Cardiac fibroblast (primary cell): ENCODE data around the gene ABCC3.

ENCODE experiments used
- DNase-seq, 2 donors: peaks; one replicate each; pipeline versions ENCODE4 v3.0.0 to v3.0.0-alpha.2; 2010; ENCODE audit warnings: low read depth in 2 of 2
- H3K4me3 ChIP-seq, 2 donors: replicated peaks in 1 of 2; 1 replicate in 1 of 2; 2 replicates in 1 of 2; pipeline ENCODE4 v1.5.1; 2011; ENCODE audit warnings: low read depth in 2 of 2, low read length in 2 of 2, mild to moderate bottlenecking in 2 of 2, moderate library complexity in 1 of 2
- TF ChIP-seq, protein P1 (sequence below): IDR thresholded peaks from one replicate; pipeline ENCODE4 v1.5.1; 2011; ENCODE audit warnings: low read depth, mild to moderate bottlenecking, low read length, inconsistent platforms

ABCC3 gene

DNA sequence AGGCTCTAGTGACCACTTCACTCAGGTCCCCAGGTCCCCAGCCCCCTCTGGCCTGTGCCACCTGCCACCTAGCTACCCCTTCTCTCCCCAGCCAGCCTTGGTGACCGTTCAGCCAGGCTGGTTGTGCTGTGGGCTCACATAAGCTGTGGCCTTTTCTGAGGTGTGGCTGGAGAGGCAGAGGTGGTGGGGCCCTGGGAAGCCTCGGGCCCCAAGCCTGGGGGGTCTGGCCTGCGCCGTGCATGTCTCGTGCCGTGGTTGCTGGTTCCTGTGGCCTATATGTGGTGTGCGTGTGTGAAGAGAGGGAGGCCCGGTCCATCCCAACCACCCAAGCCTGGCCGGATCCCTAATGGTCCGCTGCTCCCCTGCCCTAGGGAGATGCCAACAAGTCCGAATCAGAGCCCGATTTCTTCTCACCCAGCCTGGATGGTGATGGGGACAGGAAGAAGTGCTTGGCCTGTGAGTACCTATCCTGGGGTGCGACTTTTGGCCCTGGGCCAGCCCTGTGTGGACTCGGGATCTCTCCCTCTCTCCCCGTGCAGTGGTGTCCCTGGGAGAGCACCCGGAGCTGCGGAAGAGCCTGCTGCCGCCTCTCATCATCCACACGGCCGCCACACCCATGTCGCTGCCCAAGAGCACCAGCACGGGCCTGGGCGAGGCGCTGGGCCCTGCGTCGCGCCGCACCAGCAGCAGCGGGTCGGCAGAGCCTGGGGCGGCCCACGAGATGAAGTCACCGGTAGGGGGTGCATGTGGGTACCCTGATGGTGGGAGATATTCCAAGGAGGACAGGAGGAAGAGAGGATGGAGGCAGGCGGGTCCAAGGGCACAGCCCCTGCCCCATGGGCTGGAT is 38.3 kb upstream of the ABCC3 start:
- no peak for DNase-seq
- TF ChIP-seq, protein P1, sequence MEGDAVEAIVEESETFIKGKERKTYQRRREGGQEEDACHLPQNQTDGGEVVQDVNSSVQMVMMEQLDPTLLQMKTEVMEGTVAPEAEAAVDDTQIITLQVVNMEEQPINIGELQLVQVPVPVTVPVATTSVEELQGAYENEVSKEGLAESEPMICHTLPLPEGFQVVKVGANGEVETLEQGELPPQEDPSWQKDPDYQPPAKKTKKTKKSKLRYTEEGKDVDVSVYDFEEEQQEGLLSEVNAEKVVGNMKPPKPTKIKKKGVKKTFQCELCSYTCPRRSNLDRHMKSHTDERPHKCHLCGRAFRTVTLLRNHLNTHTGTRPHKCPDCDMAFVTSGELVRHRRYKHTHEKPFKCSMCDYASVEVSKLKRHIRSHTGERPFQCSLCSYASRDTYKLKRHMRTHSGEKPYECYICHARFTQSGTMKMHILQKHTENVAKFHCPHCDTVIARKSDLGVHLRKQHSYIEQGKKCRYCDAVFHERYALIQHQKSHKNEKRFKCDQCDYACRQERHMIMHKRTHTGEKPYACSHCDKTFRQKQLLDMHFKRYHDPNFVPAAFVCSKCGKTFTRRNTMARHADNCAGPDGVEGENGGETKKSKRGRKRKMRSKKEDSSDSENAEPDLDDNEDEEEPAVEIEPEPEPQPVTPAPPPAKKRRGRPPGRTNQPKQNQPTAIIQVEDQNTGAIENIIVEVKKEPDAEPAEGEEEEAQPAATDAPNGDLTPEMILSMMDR, result peak; percentile 18

DNA sequence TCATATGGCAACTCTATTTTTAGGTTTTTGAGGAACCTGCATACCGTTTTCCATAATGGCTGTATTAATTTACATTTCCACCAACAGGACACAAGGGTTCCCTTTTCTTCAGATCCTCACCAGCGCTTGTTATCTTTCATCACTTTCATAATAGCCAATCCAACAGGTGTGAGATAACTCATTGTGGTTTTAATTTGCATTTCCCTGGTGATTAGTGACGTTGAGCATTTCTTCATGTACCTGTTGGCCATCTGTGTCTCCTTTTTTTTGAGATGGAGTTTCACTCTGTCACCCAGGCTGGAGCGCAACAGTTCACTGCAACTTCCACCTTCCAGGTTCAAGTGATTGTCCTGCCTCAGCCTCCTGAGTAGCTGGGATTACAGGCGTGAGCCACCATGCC is 36.2 kb upstream of the ABCC3 start:
- no peak for DNase-seq
- TF ChIP-seq, protein P1, result no peak
- H3K4me3 ChIP-seq, result no peak overlapping the region

More for the DNA sequence above, 38.3 kb upstream of the ABCC3 start:
- no peak overlapping the region for H3K4me3 ChIP-seq

DNA sequence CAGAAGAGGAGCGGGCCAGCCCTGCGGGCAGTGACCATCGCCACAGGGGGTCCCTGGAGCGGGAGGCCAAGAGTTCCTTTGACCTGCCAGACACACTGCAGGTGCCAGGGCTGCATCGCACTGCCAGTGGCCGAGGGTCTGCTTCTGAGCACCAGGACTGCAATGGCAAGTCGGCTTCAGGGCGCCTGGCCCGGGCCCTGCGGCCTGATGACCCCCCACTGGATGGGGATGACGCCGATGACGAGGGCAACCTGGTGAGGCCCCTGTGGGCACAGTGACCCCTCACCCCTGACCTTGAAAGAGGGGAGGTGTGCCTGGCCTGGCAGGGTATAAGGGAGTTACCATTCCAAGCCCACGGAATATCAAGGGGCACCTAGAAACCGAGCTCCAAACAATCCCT is 35.1 kb upstream of the ABCC3 start:
- DNase-seq, result no peak
- no peak overlapping the region for H3K4me3 ChIP-seq
- TF ChIP-seq, protein P1, result no peak

DNA sequence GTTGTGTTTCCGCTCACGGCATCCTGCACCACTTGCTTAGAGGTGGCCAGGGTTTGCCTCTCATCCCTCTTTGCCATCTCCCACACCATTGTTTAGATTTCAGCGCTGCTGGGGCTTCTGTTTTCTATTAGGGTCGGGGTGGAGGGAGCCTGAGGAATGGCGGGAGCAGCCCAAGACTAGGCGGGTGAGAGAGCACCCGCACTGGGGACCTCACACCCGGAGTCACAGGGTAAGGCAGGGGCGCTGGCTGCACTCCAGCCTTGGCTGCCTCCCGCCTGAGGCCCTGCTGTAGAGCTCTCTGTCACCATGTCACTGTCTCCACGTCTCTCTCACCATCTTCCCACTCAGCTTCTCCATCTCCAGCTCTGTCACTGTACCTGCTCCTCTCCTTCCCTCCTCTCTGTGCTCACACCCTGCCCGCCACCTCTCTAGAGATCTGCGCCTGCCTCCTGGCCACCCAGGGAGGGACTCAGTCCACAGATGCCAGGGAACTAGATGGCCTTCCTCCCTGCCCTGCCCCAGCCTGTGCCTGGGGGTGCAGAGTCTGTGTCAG is 32.8 kb upstream of the ABCC3 start:
- TF ChIP-seq, protein P1, result no peak

DNA sequence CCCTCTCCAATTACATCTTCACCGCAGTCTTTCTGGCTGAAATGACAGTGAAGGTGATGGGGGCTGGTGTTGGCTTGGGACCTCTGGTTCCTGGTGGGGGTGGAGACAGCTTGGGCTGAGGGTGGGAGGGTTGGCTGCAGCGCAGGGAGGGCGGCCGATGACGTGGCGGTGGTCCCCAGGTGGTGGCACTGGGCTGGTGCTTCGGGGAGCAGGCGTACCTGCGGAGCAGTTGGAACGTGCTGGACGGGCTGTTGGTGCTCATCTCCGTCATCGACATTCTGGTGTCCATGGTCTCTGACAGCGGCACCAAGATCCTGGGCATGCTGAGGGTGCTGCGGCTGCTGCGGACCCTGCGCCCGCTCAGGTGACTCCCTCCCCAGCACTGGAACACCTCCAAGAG is 31.8 kb upstream of the ABCC3 start:
- TF ChIP-seq, protein P1, result no peak
- H3K4me3 ChIP-seq, result no peak overlapping the region
- DNase-seq, result no peak

More for the DNA sequence above, 32.8 kb upstream of the ABCC3 start:
- no peak overlapping the region for H3K4me3 ChIP-seq
- no peak for DNase-seq

DNA sequence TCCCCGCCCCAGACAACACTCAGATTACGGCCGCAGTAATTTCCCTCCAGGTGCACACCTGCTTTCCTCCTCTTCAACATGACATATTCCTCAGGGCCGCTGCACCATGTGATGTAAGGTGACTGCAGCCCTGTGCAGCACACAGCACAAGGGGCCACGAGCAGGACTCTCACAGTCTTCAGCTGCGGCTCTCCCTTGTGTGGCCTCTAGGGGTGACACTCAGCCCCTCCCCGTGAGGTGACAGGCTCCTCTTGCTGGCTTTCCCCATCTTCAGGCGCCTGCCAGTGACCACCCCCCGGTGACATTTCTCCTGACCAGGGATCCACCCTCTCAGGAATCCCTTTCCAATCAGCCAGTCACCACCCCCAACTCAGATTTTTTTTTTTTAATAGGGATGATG is 31.3 kb upstream of the ABCC3 start:
- TF ChIP-seq, protein P1, result no peak
- H3K4me3 ChIP-seq, result no peak overlapping the region
- no peak for DNase-seq
